H1 (cell line): ENCODE results near the gene ZFP91. TPM values are rescaled to one million over a fixed set of nuclear protein-coding genes. Genes with fewer than 3 reads are reported as not detected.

Experiments
- CTCF ChIA-PET: fragments of 300-600 bp; sonication (Branson Sonifier 250); formaldehyde crosslinking; loops from one replicate; lab custom pipeline; 2021; ENCODE audit not compliant: partially characterized antibody; lab: Charles Lee
- POLR2A ChIA-PET: fragments of 300-600 bp; sonication (Branson Sonifier 250); formaldehyde crosslinking; loops from one replicate; lab custom pipeline; 2021; ENCODE audit warnings: inconsistent platforms; ENCODE audit not compliant: partially characterized antibody; lab: Charles Lee
- DNase-seq, 2 experiments: peaks; one replicate each; pipeline versions ENCODE4 v3.0.0 to v3.0.0-alpha.2; 2010 to 2022; ENCODE audit warnings: low spot score in 2 of 2, low read depth in 1 of 2, mixed read lengths in 1 of 2
- FAIRE-seq: peaks from 2 replicates; lab custom pipeline; 2011; peaks lifted over from hg19 to GRCh38; lab: Jason Lieb, UNC
- H2AFZ ChIP-seq: 2 replicates; pipeline ENCODE4 v1.8.1; 2012; ENCODE audit warnings: low read length, inconsistent platforms
- H2AK5ac ChIP-seq: 2 replicates; pipeline ENCODE4 v1.6.1; 2013; ENCODE audit warnings: low read depth, low read length
- H2BK120ac ChIP-seq: replicated peaks from 2 replicates; pipeline ENCODE3; 2013; ENCODE audit warnings: low read depth, low read length, inconsistent platforms
- H2BK12ac ChIP-seq: 2 replicates; pipeline ENCODE4 v1.6.1; 2013; ENCODE audit warnings: low read depth, low read length
- H2BK15ac ChIP-seq: 2 replicates; pipeline ENCODE4 v1.6.1; 2013; ENCODE audit warnings: low read length
- H2BK20ac ChIP-seq: 2 replicates; pipeline ENCODE4 v1.6.1; 2013; ENCODE audit warnings: low read length
- H2BK5ac ChIP-seq: 2 replicates; pipeline ENCODE4 v1.6.1; 2013; ENCODE audit warnings: low read depth, low read length
- H3K14ac ChIP-seq: 2 replicates; pipeline ENCODE4 v1.6.1; 2013; ENCODE audit warnings: inconsistent platforms; ENCODE audit not compliant: insufficient read length
- H3K18ac ChIP-seq: 2 replicates; pipeline ENCODE4 v1.6.1; 2013; ENCODE audit warnings: low read length; ENCODE audit errors: extremely low read depth
- H3K23ac ChIP-seq: 2 replicates; pipeline ENCODE4 v1.6.1; 2013; ENCODE audit warnings: inconsistent platforms; ENCODE audit not compliant: insufficient read length
- H3K23me2 ChIP-seq: 2 replicates; pipeline ENCODE4 v1.6.1; 2013; ENCODE audit warnings: low read depth, low read length
- H3K27ac ChIP-seq: 2 replicates; pipeline ENCODE4 v1.6.1; 2011; ENCODE audit warnings: low read depth, low read length, inconsistent platforms
- H3K27me3 ChIP-seq, 4 experiments: replicated peaks in 1 of 4; 1 replicate in 1 of 4; 2 replicates in 3 of 4; pipeline versions ENCODE4 v1.6.1 to v1.8.1; 2011 to 2013; ENCODE audit warnings: low read length in 3 of 4, mild to moderate bottlenecking in 3 of 4, inconsistent platforms in 2 of 4, mixed read lengths in 2 of 4, moderate library complexity in 1 of 4; ENCODE audit not compliant: control insufficient read depth in 3 of 4, insufficient read depth in 3 of 4; ENCODE audit errors: extremely low read depth in 1 of 4
- H3K36me3 ChIP-seq, 4 experiments: 2 replicates each; pipeline versions ENCODE4 v1.6.1 to v1.8.1; 2011 to 2013; ENCODE audit warnings: mild to moderate bottlenecking in 4 of 4, low read length in 3 of 4, moderate library complexity in 2 of 4, control low read depth in 1 of 4, inconsistent platforms in 1 of 4; ENCODE audit not compliant: insufficient read depth in 4 of 4, control insufficient read depth in 2 of 4
- H3K4ac ChIP-seq: replicated peaks from 2 replicates; pipeline ENCODE3; 2013; ENCODE audit warnings: low read length, low read depth, mixed read lengths, inconsistent platforms; ENCODE audit not compliant: insufficient read length
- H3K4me1 ChIP-seq, 4 experiments: replicated peaks in 1 of 4; 1 replicate in 1 of 4; 2 replicates in 3 of 4; pipeline versions ENCODE4 v1.6.1 to v1.8.1; 2011 to 2013; ENCODE audit warnings: low read length in 3 of 4, inconsistent platforms in 2 of 4, mixed read lengths in 1 of 4; ENCODE audit not compliant: insufficient read depth in 4 of 4, control insufficient read depth in 3 of 4
- H3K4me2 ChIP-seq, 2 experiments: 2 replicates each; pipeline versions ENCODE4 v1.6.1 to v1.8.1; 2011 to 2013; ENCODE audit warnings: low read depth in 2 of 2, low read length in 2 of 2, control low read depth in 1 of 2, inconsistent platforms in 1 of 2, mild to moderate bottlenecking in 1 of 2; ENCODE audit not compliant: insufficient read depth in 1 of 2
- H3K4me3 ChIP-seq, 4 experiments: fragments of 200-600, 300-600 bp in 1 of 4; sonication (generic), shearing (Covaris generic), sonication (Bioruptor Twin) in 1 of 4; 2 replicates each; pipeline versions ENCODE4 v1.5.1 to v1.8.1; 2011 to 2016; ENCODE audit warnings: low read length in 4 of 4, low read depth in 3 of 4, control low read depth in 2 of 4, inconsistent platforms in 2 of 4, mild to moderate bottlenecking in 2 of 4, mixed read lengths in 1 of 4, moderate library complexity in 1 of 4; ENCODE audit not compliant: insufficient read depth in 2 of 4; ENCODE audit errors: extremely low read depth in 1 of 4
- H3K56ac ChIP-seq: replicated peaks from 2 replicates; pipeline ENCODE3; 2013; ENCODE audit warnings: low read depth, mild to moderate bottlenecking, mixed read lengths, low read length, inconsistent platforms; ENCODE audit not compliant: insufficient read length
- H3K79me1 ChIP-seq: 2 replicates; pipeline ENCODE4 v1.6.1; 2013; ENCODE audit warnings: low read depth, low read length, control low read depth
- H3K79me2 ChIP-seq, 2 experiments: 2 replicates each; pipeline versions ENCODE4 v1.6.1 to v1.8.1; 2012 to 2013; ENCODE audit warnings: low read length in 2 of 2, mild to moderate bottlenecking in 2 of 2, inconsistent platforms in 1 of 2; ENCODE audit not compliant: insufficient read depth in 2 of 2, control insufficient read depth in 1 of 2
- H3K9ac ChIP-seq, 4 experiments: replicated peaks in 1 of 4; 1 replicate in 1 of 4; 2 replicates in 3 of 4; pipeline versions ENCODE4 v1.6.1 to v1.8.1; 2011 to 2013; ENCODE audit warnings: low read depth in 3 of 4, low read length in 3 of 4, control low read depth in 2 of 4, mild to moderate bottlenecking in 2 of 4, moderate library complexity in 2 of 4, inconsistent platforms in 1 of 4; ENCODE audit errors: extremely low read depth in 1 of 4
- H3K9me3 ChIP-seq, 2 experiments: 2 replicates each; pipeline versions ENCODE4 v1.6.1 to v1.8.1; 2012 to 2013; ENCODE audit warnings: mild to moderate bottlenecking in 2 of 2, moderate library complexity in 2 of 2, control low read depth in 1 of 2, inconsistent platforms in 1 of 2, low read depth in 1 of 2, low read length in 1 of 2, mixed read lengths in 1 of 2; ENCODE audit not compliant: insufficient read depth in 2 of 2
- H4K20me1 ChIP-seq, 2 experiments: replicated peaks in 1 of 2; 2 replicates each; pipeline versions ENCODE3 to v1.8.1; 2011 to 2013; ENCODE audit warnings: inconsistent platforms in 2 of 2, low read length in 2 of 2, mild to moderate bottlenecking in 1 of 2; ENCODE audit not compliant: insufficient read depth in 2 of 2, control insufficient read depth in 1 of 2
- H4K5ac ChIP-seq: 2 replicates; pipeline ENCODE4 v1.6.1; 2013; ENCODE audit warnings: low read length, low read depth, mixed read lengths, inconsistent platforms; ENCODE audit not compliant: insufficient read length
- H4K8ac ChIP-seq: 2 replicates; pipeline ENCODE4 v1.8.0; 2013; ENCODE audit warnings: mild to moderate bottlenecking, moderate library complexity, low read length, inconsistent platforms; ENCODE audit not compliant: insufficient read depth; ENCODE audit errors: extremely low read depth
- H4K91ac ChIP-seq: replicated peaks from 2 replicates; pipeline ENCODE3; 2013; ENCODE audit warnings: low read length, mixed read lengths, inconsistent platforms; ENCODE audit not compliant: insufficient read length
- BRCA1 ChIP-seq: IDR thresholded peaks from 2 replicates; pipeline ENCODE4 v1.6.1; 2012; ENCODE audit warnings: low read depth, low read length, improper control_type of control experiment
- GTF2F1 ChIP-seq: IDR thresholded peaks from 2 replicates; pipeline ENCODE4 v1.6.1; 2012; ENCODE audit warnings: low read depth, low read length, improper control_type of control experiment, borderline replicate concordance
- JUND ChIP-seq: IDR thresholded peaks from 2 replicates; pipeline ENCODE4 v1.6.1; 2011; ENCODE audit warnings: mild to moderate bottlenecking, improper control_type of control experiment, low read length
- KDM4A ChIP-seq: IDR thresholded peaks from one replicate; pipeline ENCODE4 v1.7.1; 2012; ENCODE audit warnings: low read depth, mild to moderate bottlenecking, moderate library complexity, low read length, inconsistent platforms; ENCODE audit not compliant: severe bottlenecking
- KDM5A ChIP-seq: fragments of 200-600 bp; IDR thresholded peaks from 2 replicates; pipeline ENCODE4 v1.7.1; 2012; ENCODE audit warnings: mild to moderate bottlenecking, low read length, inconsistent platforms, mixed read lengths
- MAFK ChIP-seq: IDR thresholded peaks from 2 replicates; pipeline ENCODE4 v1.6.1; 2012; ENCODE audit warnings: low read depth, mild to moderate bottlenecking, improper control_type of control experiment, low read length
- POU5F1 ChIP-seq: IDR thresholded peaks from 2 replicates; pipeline ENCODE4 v1.6.1; 2011; ENCODE audit warnings: low read depth, mild to moderate bottlenecking, low read length, moderate library complexity
- SIX5 ChIP-seq: IDR thresholded peaks from 2 replicates; pipeline ENCODE4 v1.6.1; 2011; ENCODE audit warnings: mild to moderate bottlenecking, low read depth, low read length
- SP1 ChIP-seq: IDR thresholded peaks from 2 replicates; pipeline ENCODE4 v1.6.1; 2011; ENCODE audit warnings: low read depth, low read length
- TAF1 ChIP-seq: IDR thresholded peaks from 2 replicates; pipeline ENCODE4 v1.6.1; 2011; ENCODE audit warnings: mild to moderate bottlenecking, low read depth, low read length
- WGBS, 2 experiments: shearing (Covaris generic) in 1 of 2; methylation state at CpG; one replicate each; pipeline versions ENCODE4 v1.1.6 to v1.1.7; 2013 to 2015; ENCODE audit warnings: low lambda C conversion rate in 2 of 2, mixed read lengths in 2 of 2, inconsistent platforms in 1 of 2, low coverage in 1 of 2, missing lambda C conversion rate in 1 of 2; ENCODE audit not compliant: insufficient replicate concordance in 2 of 2, insufficient coverage in 1 of 2, insufficient read length in 1 of 2; ENCODE audit errors: extremely low coverage in 1 of 2, missing lambda C conversion rate in 1 of 2; 5-methylcytosine and 5-hydroxymethylcytosine counted together
- polyA plus RNA-seq, 7 experiments: library from polyadenylated mRNA; depleted of rRNA in 3 of 7; stranded (reverse) in 5 of 7; unstranded in 2 of 7; fragments of >200 nt in 5 of 7; fragments of 200-250 nt in 2 of 7; gene quantifications; 1 replicate in 5 of 7; 2 replicates in 1 of 7; 4 replicates in 1 of 7; pipeline versions ENCODE4 v1.2.1 to v1.2.3, GENCODE V29; 2011 to 2013; ENCODE audit warnings: missing spikeins in 2 of 7, mixed read lengths in 2 of 7
- total RNA-seq: library from RNA; stranded (reverse); fragmentation: NEBNext Ultra II Directional; extraction: Animal tissue kit (Norgen Biotek cat#: 25700); gene quantifications from 2 replicates; pipeline ENCODE4 v1.2.1, GENCODE V29; 2021
- TF ChIP-seq, protein P1 (sequence below), 3 experiments: IDR thresholded peaks; 1 replicate in 2 of 3; 2 replicates in 1 of 3; pipeline versions ENCODE4 v1.5.1 to v1.6.1; 2011; ENCODE audit warnings: low read length in 3 of 3, mild to moderate bottlenecking in 3 of 3, inconsistent platforms in 2 of 3, low read depth in 1 of 3, moderate library complexity in 1 of 3; ENCODE audit not compliant: insufficient read depth in 1 of 3; ENCODE audit errors: control extremely low read depth in 1 of 3
- TF ChIP-seq, protein P2 (sequence below): IDR thresholded peaks from 2 replicates; pipeline ENCODE4 v1.6.1; 2012; ENCODE audit warnings: inconsistent platforms

Gene ZFP91
- total and polyA plus RNA-seq, 2 of the 8 experiments (the other 6 are each of a cell fraction or from before 2014, with no cell fraction given) = 10.7 to 29.0 TPM

DNA sequence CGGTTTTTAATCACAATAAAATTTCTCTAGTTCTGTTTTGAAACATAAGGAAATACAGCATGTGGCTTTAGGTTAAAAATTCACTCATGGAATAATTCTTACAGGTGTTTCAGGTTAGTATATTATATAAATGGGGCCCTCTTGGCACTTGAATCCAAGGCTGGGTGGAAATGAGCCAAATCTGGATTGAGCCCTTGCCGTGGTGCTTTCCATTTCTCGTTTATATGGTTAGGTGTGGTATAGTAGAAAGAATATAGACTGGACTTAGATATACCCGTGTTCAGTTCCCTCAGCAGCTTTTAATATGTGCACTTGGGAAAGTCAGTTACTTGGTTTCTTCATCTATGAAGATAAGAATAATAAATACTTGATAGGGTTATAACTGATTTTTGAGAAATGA lies 16.0 kb downstream of the ZFP91 start:
- Histone ChIP-seq H4K91ac (no peak overlapping the region), H2BK15ac (no peak overlapping the region), H2BK20ac (no peak overlapping the region), H3K27ac (no peak overlapping the region), H2BK5ac (no peak overlapping the region), H2BK12ac (no peak overlapping the region), H2AFZ (no peak overlapping the region), H3K27me3 (no peaks in the 10 kb centered on the region), H3K4me3 (no peak overlapping the region), H3K23ac (no peak overlapping the region), H3K4ac (no peak overlapping the region), H3K79me1 (no peaks in the 10 kb centered on the region), H2AK5ac (no peak overlapping the region), H3K79me2 (peaks cover 0 to 96% of the 10 kb centered on the region in 2 experiments; a peak in 2 of 4 replicates), H3K9me3 (no peaks in the 10 kb centered on the region), H3K4me1 (peaks cover 0 to 2% (median 0%) of the 10 kb centered on the region in 4 experiments; a peak in 1 of 7 replicates), H3K18ac (no peak overlapping the region), H4K5ac (no peak overlapping the region), H2BK120ac (no peak overlapping the region), H3K14ac (no peak overlapping the region), H4K8ac (no peak overlapping the region), H3K36me3 (peaks cover 0 to 13% (median 0%) of the 10 kb centered on the region in 4 experiments; a peak in 3 of 8 replicates), H3K23me2 (no peaks in the 10 kb centered on the region), H3K9ac (no peak overlapping the region), H4K20me1 (peaks cover 6 to 8% of the 10 kb centered on the region in 2 experiments), H3K4me2 (no peak overlapping the region), H3K56ac (no peak overlapping the region)
- POLR2A ChIA-PET = interaction anchor here (1.3 kb wide), 1 partner anchor 12 kb away, joined by 3 read pairs; no protein-coding TSS in a partner anchor
- DNase-seq (no peak), FAIRE-seq (no peak)
- 82% methylated on average over 4 of the region's 4 CpGs; no CpG with 5 or more reads in 1 of the 2 experiments for WGBS, 2 experiments
- CTCF ChIA-PET = interaction anchor here (0.6 kb wide), 1 partner anchor 306 kb away, joined by 3 read pairs; no protein-coding TSS in a partner anchor
- TF ChIP-seq, protein P1, sequence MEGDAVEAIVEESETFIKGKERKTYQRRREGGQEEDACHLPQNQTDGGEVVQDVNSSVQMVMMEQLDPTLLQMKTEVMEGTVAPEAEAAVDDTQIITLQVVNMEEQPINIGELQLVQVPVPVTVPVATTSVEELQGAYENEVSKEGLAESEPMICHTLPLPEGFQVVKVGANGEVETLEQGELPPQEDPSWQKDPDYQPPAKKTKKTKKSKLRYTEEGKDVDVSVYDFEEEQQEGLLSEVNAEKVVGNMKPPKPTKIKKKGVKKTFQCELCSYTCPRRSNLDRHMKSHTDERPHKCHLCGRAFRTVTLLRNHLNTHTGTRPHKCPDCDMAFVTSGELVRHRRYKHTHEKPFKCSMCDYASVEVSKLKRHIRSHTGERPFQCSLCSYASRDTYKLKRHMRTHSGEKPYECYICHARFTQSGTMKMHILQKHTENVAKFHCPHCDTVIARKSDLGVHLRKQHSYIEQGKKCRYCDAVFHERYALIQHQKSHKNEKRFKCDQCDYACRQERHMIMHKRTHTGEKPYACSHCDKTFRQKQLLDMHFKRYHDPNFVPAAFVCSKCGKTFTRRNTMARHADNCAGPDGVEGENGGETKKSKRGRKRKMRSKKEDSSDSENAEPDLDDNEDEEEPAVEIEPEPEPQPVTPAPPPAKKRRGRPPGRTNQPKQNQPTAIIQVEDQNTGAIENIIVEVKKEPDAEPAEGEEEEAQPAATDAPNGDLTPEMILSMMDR (IDR thresholded peaks at IDR 0.05; ENCODE audit: control extremely low read depth in 1 of 3, insufficient read depth in 1 of 3, low read depth in 1 of 3, low read length in 3 of 3) = no peak
- TF ChIP-seq SP1 (no peak), JUND (no peak), BRCA1 (no peak), KDM5A (no peak), KDM4A (no peak), MAFK (no peak), POU5F1 (no peak), SIX5 (no peak), GTF2F1 (no peak), TAF1 (no peak)
- TF ChIP-seq, protein P2, sequence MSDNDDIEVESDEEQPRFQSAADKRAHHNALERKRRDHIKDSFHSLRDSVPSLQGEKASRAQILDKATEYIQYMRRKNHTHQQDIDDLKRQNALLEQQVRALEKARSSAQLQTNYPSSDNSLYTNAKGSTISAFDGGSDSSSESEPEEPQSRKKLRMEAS = no peak
